WTC11 (cell line): ENCODE data around the gene TRIAP1.

Experiments used
- CTCF ChIP-seq: fragments of 200-600 bp; IDR thresholded peaks from 2 replicates; pipeline ENCODE4 v1.8.0; 2022; ENCODE audit warnings: antibody characterized with exemption
- E2F1 ChIP-seq: sonication (generic); formaldehyde crosslinking; IDR thresholded peaks from 2 replicates; pipeline ENCODE4 v1.8.0; 2022; ENCODE audit warnings: mild to moderate bottlenecking, missing genetic modification reagents
- ETV6 ChIP-seq: sonication (generic); formaldehyde crosslinking; IDR thresholded peaks from 2 replicates; pipeline ENCODE4 v1.8.1; 2022; ENCODE audit warnings: mild to moderate bottlenecking, missing genetic modification reagents
- SP1 ChIP-seq: sonication (generic); formaldehyde crosslinking; conservative IDR thresholded peaks from 2 replicates; pipeline ENCODE4 v1.8.1; 2022; ENCODE audit warnings: missing genetic modification reagents

- TF ChIP-seq SP1 (CRISPR knock-in tag) (no peak), CTCF (no peak), ETV6 (no peak), E2F1 (CRISPR knock-in tag) (no peak)
Measured at GRCh38 chr12:120466560-120467315, 20.6 kb upstream of the TRIAP1 start.
